T-helper 22 cell (primary cell): Measurements from ENCODE around the gene GNAO1.

Experiments used
- DNase-seq: peaks from one replicate; pipeline ENCODE4 v3.0.0-alpha.2; 2020; ENCODE audit warnings: low read depth

Gene GNAO1

GRCh38 chr16:56198006-56198754, 6.9 kb downstream of the GNAO1 start:
- DNase-seq = no peak

GRCh38 chr16:56198755-56199114, 7.4 kb downstream of the GNAO1 start:
- no peak for DNase-seq

- no peak for DNase-seq
These were observed 7.9 kb downstream of the GNAO1 start for GRCh38 chr16:56199164-56199563.

DNA sequence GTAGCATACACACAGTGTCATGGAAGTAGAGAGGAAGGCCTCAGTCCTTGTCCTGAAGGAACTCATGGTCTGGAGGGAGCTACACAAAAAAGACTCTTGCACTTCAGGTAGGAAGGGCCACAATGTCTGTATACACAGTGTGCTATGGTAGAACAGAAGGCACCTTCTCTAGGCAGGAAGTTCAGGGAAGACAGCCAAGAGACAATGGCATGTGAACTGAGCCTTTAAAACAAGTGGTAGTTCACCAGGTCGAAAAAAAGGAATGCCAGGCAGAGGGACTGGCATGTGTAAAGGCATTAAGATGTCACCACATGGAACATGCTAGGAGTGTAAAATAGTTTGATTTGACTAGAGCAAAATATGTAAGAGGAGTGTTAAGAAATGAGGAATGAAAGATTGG, 9.7 kb downstream of the GNAO1 start:
- DNase-seq = no peak

DNA sequence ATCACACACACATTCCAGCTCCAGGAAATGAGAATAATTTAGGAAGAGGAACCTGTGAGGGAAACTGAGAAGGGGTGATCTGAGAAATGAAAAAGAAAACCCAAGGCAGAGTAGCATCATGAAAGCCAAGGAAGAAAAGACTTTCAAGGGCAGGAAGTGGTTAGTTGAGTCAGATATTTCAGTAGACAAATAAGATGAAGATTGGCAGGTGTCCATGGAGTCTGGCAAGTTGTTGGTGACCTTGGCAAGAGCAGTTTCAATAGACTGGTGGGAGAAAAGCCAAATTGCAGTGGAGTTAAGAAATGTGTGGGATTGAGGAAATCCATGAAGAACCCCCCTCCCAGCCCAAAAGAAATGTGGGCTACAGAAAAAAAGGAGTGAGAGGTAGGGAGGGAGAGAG, 10.7 kb downstream of the GNAO1 start:
- DNase-seq = peak; percentile 13

GRCh38 chr16:56203052-56203451, 11.8 kb downstream of the GNAO1 start:
- DNase-seq = peak; percentile 21

DNA sequence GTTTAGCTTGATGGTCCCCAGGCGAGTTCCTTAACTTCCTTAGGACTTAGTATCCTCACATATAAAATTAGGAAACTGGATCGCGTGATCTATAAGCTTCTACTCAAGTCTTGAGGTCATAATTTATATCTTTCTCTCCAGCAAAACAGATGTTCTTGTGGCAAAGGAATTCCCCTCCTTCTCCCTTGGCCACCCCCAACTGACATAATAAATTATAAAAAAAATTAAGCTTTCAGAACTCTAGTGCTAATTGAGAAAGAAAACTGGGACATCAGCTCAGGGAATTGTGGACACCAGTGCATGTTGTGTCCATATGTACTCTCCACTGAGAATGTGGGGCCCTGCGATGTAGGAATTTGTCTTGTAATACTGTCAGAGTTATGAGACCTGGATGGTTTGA, 13.5 kb downstream of the GNAO1 start:
- no peak for DNase-seq

DNA sequence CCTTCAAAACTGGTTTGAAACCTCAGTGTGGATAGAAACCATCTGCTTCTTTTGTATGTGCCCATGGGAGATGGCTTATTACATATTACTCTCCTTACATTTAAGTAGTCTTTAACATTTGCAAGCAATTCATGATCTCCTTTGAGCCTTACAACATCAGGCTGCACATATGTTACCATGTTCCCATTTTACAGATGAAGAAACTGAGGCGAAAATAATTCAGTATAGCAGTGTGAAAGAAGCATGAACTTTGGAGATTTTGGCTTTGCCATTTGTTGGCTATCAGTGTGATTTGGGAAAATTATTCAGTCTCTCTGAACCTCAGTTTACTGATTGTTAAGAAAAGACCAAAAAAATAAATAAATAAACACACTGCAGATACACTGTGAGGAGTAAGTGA, 15.7 kb downstream of the GNAO1 start:
- no peak for DNase-seq

DNA sequence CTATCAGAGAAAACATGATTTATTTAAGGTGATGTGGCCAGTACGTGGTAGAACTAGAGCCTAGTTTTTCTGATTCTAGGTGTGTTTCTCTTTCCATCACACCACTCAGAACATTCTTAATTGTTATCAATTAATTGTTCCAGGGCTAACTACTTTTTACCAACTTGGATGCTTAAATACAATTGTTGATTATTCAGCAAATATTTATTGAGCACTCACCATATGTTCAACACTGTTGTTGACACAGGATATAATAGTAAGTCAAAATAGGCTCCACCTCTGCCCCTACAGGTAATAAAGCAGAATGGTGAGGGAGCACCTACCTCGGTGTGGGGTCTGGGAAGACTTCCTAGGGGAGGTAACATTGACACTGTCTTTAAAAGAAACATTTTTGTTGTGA, 16.1 kb downstream of the GNAO1 start:
- DNase-seq = no peak

DNA sequence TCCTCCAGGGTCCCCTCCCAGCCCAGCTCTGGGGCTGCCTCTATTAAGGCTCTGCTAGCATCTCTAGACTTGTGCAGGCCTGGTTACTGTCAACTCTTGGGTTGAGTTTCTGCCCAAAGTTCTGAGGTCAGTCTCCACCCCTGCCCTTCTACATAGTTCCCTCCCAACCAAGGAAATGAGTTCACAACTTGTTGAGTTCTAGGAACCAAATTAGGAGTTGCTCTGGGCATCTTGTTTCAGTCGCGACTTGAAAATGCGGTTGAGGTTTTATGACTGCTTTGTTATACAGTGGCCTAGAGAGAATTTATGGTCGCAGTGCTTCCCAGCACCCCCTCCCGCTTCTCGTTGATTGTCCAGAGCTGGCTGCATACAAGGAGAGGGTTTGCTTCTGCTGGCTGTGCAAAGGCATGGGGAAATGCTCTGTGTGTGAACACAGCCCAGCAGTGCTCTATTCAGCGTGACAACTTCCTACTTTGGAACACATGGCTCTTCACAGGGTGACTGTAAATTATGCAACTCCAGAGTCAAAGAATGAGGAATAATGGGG, 20.2 kb downstream of the GNAO1 start:
- DNase-seq = no peak

DNA sequence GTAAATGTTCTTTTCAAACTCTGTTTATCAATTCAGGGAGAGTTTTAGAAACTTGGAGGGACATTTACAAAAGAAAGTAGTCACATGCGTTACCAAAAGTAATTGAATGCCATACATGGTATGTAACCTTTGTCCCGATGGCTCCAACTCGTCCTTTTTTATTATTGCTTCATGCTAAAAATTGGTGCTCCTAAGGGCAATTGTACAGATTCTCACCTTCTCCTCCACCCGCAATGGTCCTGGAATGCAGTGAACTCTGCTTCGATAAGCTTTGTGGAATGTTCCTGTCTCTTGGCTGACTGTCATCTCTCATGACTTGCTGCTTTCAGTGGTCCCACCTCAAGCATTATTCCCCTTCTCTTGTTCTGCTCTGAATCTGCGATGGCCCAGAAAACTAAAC, 20.9 kb downstream of the GNAO1 start:
- DNase-seq = no peak

- DNase-seq = no peak
These were observed 30.7 kb downstream of the GNAO1 start for GRCh38 chr16:56221995-56222394.

GRCh38 chr16:56222474-56222997, 31.2 kb downstream of the GNAO1 start:
- DNase-seq = no peak

- no peak for DNase-seq
These were observed 33.9 kb downstream of the GNAO1 start for GRCh38 chr16:56225017-56225742.

- no peak for DNase-seq
These were observed 34.9 kb downstream of the GNAO1 start for GRCh38 chr16:56226187-56226586.

- DNase-seq = no peak
These were observed 35.7 kb downstream of the GNAO1 start for GRCh38 chr16:56226845-56227525.

DNA sequence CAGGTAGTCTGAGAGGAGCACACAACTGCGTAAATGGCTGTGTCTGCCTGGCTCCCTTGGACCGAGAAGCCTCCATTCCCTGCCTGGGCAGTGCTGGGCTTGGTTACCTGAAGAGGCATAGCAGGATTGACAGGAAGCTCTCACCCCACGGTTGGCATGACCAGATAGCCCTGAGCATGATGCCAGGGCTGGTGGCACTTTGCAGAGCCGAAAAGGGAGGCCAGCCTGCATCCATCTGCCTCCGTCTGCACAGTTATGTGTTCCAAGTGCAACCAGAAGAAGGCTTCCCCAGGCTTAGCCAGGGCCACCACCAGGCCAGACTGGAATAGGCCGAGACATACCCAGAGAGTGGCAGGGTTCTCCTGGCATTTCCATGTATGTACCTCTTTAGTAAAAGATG, 36.6 kb downstream of the GNAO1 start:
- no peak for DNase-seq

- DNase-seq = no peak
These were observed 37.2 kb downstream of the GNAO1 start for GRCh38 chr16:56228476-56228875.

DNA sequence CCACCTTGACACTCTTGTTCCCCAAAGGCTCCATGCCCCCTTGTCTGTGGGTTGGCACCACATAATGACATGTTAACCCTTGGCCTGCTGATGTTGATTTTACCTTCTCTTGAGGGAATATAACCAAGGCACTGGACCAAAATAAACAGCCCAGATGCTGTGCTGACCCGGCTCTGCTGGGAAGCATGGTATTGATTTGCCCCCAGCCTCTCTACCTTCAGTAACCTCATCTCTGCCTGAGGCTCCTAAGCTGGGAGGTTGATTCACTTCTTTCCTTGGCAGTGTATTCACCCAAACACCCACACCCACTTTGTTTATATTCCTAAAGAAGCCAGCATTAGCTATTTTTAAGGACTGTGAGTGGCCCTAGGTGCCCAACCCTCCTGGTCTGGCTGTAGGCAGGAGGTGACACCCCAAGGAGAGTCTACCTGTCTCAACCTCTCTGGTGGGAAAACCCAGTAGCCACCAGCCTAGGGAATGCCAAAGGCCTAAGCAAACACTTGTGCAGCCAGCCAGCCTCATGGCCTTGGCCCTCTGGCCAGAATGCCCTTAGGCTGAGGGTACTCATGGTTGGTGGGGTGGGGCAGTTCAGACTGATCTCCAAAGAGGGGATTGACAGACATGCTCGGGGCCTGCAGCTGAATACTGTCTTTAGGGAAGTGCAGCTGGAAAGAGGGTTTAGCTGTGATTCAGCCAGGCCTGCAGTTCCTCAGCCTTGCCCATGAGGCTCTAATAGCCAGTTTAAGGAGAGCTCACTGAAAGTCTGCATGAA, 42.7 kb downstream of the GNAO1 start:
- DNase-seq = no peak

DNA sequence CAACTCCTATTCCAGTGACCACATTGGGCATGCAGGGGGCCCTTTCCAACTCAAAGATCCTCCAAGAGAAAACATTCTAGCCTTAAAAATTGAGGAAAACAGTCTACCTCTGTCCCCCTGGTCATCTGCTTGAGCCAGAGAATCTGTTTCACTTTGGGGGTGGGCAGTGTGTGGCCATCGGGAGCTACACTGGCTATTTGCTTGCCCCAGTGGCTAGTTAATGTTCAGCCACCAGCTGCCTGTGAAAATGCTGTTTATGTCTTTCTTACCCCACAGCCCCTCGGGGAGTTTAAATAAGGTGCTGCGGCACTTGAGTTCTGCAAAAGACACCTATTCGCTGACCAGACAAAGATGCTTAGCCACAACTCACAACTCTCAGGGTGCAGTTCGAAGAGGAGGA, 43.4 kb downstream of the GNAO1 start:
- DNase-seq = no peak

DNA sequence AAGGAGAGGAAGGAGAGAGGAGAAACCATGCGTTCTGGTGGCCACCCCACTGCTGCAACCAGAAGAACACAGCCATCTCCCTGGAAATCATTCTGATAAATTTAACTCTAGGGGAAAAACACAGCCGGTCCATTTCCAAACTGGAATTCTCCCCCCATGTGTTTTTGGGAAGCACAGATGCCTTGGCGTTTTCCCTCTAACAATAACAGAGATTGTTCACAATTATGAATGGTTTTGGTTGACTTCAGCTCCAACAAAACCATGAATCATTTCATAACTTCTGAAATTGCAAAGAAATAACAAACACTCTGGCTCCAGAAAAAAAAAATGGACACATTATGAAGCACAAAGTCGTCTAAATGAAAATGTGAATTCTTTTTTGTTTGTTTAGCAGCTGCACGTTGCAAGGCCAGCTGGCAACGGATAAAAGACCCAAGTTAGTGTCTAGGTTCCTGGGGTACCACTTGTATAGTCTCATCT, 46.2 kb downstream of the GNAO1 start:
- no peak for DNase-seq

- DNase-seq = no peak
These were observed 46.9 kb downstream of the GNAO1 start for GRCh38 chr16:56238188-56238587.
